GM06990 (cell line): ENCODE results near the gene SMIM21.

Experiments
- DNase-seq: peaks from one replicate; pipeline ENCODE4 v3.0.0-alpha.2; 2011; ENCODE audit not compliant: insufficient read length; ENCODE audit errors: extremely low read depth
- H3K27me3 ChIP-seq: replicated peaks from 2 replicates; pipeline ENCODE4 v1.6.0; 2011; ENCODE audit warnings: low read length; ENCODE audit not compliant: control insufficient read depth, insufficient read depth
- H3K36me3 ChIP-seq: 2 replicates; pipeline ENCODE4 v1.5.1; 2011; ENCODE audit warnings: low read length; ENCODE audit not compliant: control insufficient read depth, insufficient read depth
- H3K4me3 ChIP-seq: replicated peaks from 2 replicates; pipeline ENCODE4 v1.5.1; 2011; ENCODE audit warnings: low read depth, mild to moderate bottlenecking, control low read depth, low read length
- TF ChIP-seq, protein P1 (sequence below): IDR thresholded peaks from 2 replicates; pipeline ENCODE4 v1.5.1; 2011; ENCODE audit warnings: low read length, control low read depth, mild to moderate bottlenecking, inconsistent platforms; ENCODE audit not compliant: insufficient read depth, poor library complexity, severe bottlenecking

The SMIM21 gene

DNA sequence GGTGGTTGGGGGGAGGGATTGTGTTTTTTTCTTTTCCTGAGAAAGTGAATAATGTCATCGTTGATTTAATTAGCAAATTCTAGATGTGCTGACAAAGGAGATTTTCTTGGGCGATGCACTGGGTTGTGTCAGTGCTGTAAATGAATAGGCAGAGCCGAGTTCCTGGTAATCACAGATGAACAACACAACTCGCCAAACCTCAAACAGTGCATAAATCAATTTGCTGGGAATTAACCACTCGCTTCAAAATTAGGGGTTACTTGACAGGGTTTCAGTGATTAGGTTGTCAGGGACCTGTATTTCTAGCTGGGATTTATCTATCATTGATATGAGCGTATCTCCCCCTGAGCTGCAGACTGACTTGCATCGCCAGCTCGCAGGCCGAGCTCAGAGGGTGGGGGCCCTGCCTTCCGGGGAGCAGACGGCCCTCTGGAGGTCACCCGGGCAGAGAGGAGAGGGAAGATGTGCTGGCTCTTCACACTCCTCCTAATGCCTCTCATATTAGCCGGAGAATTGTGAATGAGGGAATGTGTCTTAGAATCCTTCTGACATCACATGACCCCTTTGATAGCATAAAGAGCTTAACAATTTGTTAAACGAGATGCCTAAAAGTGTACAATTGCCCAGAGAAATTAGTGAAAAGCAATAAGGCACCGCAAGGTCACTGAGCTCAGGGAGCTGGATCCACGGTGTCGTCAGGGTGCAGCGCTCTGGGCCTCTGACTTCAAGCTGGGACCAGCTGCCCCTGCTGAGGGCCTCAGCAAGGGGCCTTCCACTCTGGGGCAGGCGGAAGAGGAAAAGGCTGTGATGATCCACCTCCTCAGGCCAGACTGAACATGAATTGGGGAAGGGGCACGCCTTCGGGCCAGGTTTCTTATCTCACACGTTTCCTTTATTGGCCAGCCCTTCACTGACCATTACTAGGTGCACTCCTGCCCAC is 48.9 kb downstream of the SMIM21 start:
- DNase-seq: no peak
- TF ChIP-seq, protein P1, sequence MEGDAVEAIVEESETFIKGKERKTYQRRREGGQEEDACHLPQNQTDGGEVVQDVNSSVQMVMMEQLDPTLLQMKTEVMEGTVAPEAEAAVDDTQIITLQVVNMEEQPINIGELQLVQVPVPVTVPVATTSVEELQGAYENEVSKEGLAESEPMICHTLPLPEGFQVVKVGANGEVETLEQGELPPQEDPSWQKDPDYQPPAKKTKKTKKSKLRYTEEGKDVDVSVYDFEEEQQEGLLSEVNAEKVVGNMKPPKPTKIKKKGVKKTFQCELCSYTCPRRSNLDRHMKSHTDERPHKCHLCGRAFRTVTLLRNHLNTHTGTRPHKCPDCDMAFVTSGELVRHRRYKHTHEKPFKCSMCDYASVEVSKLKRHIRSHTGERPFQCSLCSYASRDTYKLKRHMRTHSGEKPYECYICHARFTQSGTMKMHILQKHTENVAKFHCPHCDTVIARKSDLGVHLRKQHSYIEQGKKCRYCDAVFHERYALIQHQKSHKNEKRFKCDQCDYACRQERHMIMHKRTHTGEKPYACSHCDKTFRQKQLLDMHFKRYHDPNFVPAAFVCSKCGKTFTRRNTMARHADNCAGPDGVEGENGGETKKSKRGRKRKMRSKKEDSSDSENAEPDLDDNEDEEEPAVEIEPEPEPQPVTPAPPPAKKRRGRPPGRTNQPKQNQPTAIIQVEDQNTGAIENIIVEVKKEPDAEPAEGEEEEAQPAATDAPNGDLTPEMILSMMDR: no peak
- no peaks in the 10 kb centered on the region for H3K36me3 ChIP-seq
- no peak overlapping the region for H3K4me3 ChIP-seq
- no peaks in the 10 kb centered on the region for H3K27me3 ChIP-seq

- no peaks in the 10 kb centered on the region for H3K36me3 ChIP-seq
- TF ChIP-seq, protein P1: no peak
Measured at GRCh38 chr18:75377926-75378325, 49.6 kb downstream of the SMIM21 start.

DNA sequence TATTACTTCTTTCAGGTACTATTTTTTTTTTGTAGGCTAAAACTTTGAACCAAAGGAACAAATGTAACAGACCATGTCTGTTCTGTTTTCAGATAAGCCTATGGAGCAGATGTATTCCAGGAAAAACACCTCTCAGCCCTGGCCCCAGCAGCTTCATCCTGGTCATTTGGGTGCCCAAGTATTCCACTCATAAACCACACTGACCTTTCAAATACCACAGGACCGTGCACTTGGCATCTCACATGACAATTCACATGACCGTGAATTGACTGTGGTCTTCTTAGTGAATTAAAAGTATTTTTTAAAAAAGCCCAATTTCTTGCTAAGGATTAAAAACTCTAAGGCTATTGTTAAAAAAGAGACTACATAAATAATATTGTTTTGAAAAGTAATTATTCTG is 50.2 kb downstream of the SMIM21 start:
- Histone ChIP-seq H3K36me3 (no peaks in the 10 kb centered on the region), H3K27me3 (no peaks in the 10 kb centered on the region), H3K4me3 (no peak overlapping the region)
- no peak for DNase-seq
- TF ChIP-seq, protein P1: no peak

More at GRCh38 chr18:75377926-75378325, 49.6 kb downstream of the SMIM21 start:
- H3K27me3 ChIP-seq: no peaks in the 10 kb centered on the region
- no peak overlapping the region for H3K4me3 ChIP-seq
- no peak for DNase-seq

DNA sequence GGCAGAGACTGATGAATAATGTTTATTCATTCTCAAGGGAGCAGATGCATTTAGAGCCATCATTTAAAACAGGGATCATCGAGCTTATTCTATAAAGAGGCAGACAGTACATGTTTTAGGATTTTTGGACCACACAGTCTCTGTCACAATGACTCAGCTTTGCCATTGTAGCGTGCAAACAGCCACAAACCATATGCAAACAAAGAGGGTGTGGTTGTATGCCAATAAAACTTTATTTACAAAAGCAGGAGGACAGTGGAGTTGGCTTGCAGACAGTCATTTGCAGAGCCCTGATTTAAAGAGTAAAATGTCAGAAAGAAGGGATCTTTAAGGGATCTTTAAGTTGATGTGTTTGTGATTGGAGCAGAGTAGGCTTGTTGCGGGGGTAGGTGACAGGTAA is 51.5 kb downstream of the SMIM21 start:
- Histone ChIP-seq H3K36me3 (no peaks in the 10 kb centered on the region), H3K4me3 (no peak overlapping the region), H3K27me3 (no peaks in the 10 kb centered on the region)
- TF ChIP-seq, protein P1: no peak
- no peak for DNase-seq

DNA sequence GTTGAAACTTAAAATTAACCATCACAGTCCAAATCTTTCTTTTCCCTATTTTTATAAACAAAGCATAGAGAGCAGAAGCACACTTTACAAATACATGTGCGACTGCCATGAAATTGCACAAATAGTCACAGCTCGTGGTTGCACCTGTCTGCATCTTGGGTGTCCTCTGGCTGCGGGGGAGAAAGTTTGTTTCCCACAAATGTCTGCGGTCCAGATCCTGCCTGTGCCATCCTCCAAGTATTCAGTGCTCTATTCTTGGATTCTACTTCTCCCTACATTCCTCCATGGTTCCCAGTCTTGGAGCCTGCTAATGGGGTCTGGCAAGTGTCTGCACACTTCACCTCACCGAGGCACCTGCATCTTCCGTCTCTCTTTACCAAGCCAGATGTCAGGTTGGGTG is 52.2 kb downstream of the SMIM21 start:
- Histone ChIP-seq H3K4me3 (no peak overlapping the region), H3K36me3 (no peaks in the 10 kb centered on the region), H3K27me3 (no peaks in the 10 kb centered on the region)
- no peak for DNase-seq
- TF ChIP-seq, protein P1: no peak
